ENCODE results near the gene PRR19.

Gene PRR19

DNA sequence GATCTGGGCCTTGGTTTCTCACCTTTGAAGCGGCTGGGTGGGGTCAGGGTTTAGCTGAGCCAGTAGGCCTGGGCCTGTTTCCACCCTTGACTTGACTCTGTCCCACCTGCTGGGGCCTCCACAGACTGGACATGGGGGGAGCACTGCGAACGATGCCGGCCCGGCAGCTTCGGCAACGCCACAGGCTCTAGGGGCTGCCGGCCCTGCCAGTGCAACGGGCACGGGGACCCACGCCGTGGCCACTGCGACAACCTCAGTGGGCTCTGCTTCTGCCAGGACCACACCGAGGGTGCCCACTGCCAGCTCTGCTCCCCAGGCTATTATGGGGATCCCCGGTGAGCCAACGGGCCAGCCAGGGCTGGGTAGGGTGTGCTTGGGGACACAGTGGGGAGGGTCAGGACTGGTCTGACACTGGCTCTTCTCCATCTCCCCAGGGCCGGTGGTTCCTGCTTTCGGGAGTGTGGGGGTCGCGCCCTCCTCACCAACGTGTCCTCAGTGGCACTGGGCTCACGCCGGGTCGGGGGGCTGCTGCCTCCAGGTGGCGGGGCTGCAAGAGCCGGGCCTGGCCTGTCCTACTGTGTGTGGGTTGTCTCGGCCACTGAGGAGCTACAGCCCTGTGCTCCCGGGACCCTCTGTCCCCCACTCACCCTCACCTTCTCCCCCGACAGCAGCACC is 51.5 kb downstream of the PRR19 start:
- no peak for DNase-seq

DNA sequence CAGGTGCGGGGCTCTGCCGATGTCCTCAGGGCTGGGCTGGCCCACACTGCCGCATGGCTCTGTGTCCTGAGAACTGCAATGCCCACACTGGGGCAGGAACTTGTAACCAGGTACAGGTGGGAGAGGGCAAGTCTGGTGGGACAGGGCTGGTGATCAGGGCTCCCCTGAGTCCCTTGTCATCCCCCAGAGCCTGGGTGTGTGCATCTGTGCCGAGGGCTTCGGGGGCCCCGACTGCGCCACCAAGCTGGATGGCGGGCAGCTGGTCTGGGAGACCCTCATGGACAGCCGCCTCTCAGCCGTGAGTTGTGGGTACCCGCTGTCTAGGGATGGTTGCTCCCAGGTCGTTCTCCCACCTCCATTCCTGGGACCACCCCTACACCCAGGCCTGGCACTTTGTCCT is 54.0 kb downstream of the PRR19 start:
- no peak for DNase-seq

DNA sequence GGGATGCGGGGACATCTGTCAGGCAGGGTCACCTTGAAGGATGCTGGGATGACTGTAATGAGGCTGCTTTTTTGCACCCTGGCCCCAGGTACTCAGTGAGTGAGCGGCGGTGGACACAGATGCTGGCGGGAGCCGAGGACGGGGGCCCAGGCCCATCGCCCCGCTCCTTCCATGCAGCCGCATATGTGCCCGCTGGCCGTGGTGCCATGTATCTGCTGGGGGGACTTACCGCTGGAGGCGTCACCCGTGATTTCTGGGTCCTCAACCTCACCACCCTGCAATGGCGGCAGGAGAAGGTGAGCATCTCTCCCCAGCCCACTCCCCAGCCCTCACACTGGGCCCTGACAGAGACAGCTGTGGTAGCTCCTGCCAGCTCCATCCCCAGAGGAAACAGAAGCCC is 54.8 kb downstream of the PRR19 start:
- DNase-seq = no peak

DNA sequence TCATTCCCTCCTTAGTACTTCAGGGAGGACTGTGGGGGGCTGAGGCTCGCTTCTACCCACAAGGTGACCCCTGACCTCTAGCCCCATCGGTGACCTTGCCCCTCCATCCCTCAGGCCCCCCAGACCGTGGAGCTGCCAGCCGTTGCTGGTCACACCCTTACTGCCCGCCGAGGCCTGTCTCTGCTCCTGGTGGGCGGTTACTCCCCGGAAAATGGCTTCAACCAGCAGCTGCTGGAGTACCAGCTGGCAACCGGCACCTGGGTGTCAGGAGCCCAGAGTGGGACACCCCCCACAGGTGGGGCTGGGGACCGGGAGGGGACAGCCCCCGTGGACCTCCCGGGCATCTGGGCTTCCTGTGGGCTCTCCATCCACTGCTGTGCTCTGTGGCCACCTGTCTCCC is 55.4 kb downstream of the PRR19 start:
- no peak for DNase-seq

All from CD4-positive, alpha-beta T cell treated with Interleukin-10 for 1 hour (primary cell).